Adipocyte (in vitro differentiated cells): ENCODE results near the gene LYPD5.

Source experiments
- DNase-seq: peaks from one replicate; pipeline ENCODE4 v3.0.0-alpha.2; 2015; ENCODE audit warnings: low read depth
- H3K27me3 ChIP-seq: replicated peaks from 2 replicates; pipeline ENCODE4 v1.7.0; 2013; ENCODE audit warnings: mild to moderate bottlenecking, low read length, moderate library complexity; ENCODE audit not compliant: control insufficient read depth, insufficient read depth
- H3K36me3 ChIP-seq: 2 replicates; pipeline ENCODE4 v1.7.0; 2013; ENCODE audit warnings: low read length, mild to moderate bottlenecking, moderate library complexity; ENCODE audit not compliant: control insufficient read depth, insufficient read depth, severe bottlenecking
- H3K4me1 ChIP-seq: 2 replicates; pipeline ENCODE4 v1.7.0; 2013; ENCODE audit warnings: mild to moderate bottlenecking, low read length, moderate library complexity; ENCODE audit not compliant: control insufficient read depth, insufficient read depth
- H3K4me3 ChIP-seq: 2 replicates; pipeline ENCODE4 v1.7.0; 2013; ENCODE audit warnings: mild to moderate bottlenecking, low read length, moderate library complexity
- H3K9ac ChIP-seq: 2 replicates; pipeline ENCODE4 v1.7.0; 2013; ENCODE audit warnings: mild to moderate bottlenecking, low read length, moderate library complexity
- H3K9me3 ChIP-seq: 2 replicates; pipeline ENCODE4 v1.7.0; 2013; ENCODE audit warnings: mild to moderate bottlenecking, low read length, moderate library complexity; ENCODE audit not compliant: control insufficient read depth

The LYPD5 gene

DNA sequence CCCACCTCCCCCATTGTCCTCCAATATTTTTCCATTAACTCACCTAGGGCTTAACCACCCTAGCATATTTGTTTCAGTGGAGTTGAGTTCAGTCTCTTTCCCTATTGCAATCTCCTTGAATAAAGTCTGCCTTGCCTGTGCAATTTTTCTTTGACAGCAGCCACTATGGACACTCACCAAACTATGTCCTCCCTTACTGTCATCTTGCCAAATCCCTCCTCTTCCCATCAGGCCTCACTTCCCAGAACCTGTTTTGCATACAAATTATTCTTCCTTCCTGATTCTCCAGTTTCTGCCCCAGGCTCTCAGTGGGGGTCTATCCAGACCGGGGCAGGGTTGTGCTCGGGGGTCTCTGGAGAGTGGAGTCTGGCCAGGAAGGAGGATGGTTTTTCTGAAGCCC lies 2.2 kb upstream of the LYPD5 start:
- no peak overlapping the region for H3K9ac ChIP-seq
- H3K36me3 ChIP-seq, result no peaks in the 10 kb centered on the region
- DNase-seq, result no peak
- no peaks in the 10 kb centered on the region for H3K9me3 ChIP-seq
- H3K27me3 ChIP-seq, result peaks cover 12% of the 10 kb centered on the region
- H3K4me3 ChIP-seq, result no peak overlapping the region
- H3K4me1 ChIP-seq, result no peaks in the 10 kb centered on the region

DNA sequence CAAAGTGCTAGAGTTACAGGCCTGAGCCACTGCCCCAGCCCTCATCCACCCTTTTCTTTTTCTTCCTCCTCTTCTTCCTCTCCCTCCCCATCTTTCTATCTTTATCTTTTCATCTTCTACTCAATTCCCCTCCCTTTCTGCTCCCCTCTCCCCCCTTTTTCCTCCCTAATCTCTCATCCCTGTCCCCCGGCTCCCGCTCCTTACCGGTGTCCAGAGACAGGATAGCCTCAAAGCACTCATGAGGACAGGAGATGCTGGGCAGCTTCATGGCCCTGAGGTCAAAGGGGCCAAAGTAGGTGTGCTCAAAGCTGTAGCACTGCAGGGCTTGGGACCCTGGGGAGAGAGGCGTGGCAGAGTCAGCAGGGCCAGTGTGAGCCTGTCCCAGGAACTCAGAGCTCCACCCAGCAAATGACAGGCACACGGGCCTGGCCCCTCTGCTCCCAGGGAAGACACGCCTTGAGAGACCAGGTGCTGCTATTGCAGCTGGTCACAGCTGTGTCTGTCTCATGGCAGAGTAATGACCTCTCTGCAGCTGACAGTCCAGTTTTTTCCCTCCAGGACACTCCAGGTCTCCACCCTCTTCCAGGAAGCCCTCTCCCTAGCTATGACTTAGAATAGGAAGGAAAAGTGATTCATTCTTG lies 2.6 kb downstream of the LYPD5 start:
- Histone ChIP-seq H3K4me1 (peaks cover 5% of the 10 kb centered on the region), H3K27me3 (peaks cover 46% of the 10 kb centered on the region)
- no peak for DNase-seq

DNA sequence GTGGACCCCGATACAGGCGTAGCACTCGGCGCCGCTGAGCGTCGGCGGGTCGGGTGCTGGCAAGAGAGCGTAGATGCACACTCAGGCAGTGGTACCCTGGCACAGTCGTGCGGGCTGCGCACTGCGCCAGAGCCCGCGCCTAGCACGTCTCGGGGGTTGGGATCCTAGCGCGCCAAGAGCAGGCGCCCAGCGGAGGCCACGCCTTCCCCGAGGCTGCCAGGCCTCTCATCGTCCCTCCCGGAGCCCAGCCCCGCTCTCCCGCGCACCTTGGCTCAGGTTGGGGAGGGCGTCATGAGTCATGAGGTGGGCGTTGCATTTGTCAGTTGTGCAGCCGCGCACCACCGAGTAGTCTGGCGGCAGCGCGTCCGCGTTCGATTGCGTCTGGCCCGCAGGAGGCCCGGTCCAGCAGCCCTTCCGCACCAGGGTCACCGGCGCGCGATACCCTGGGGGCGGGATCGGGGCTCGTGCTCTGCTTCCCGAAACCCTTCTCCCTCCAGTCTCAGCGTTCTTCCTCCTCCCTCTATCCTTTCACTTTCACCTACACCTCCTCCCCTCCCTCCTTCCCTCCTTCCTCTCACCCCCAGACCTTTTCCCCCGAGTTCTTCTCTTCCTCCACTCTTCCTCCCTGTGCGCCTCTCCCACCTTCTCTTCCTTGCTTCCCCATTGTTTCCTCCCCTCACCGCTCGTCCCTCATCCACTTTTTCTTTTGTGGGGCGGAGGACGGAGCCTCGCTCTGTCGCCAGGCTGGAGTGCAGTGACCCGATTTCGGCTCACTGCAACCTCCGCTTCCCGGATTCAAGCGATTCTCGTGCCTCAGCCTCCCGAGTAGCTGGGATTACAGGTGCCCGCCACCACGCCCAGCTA lies 3.5 kb downstream of the LYPD5 start:
- Histone ChIP-seq H3K4me3 (peak overlapping the region; percentile 81), H3K9me3 (peaks cover 17% of the 10 kb centered on the region), H3K9ac (no peak overlapping the region), H3K4me1 (peaks cover 5% of the 10 kb centered on the region), H3K36me3 (no peaks in the 10 kb centered on the region), H3K27me3 (peaks cover 51% of the 10 kb centered on the region)
- DNase-seq, result peak; percentile 21

More for the DNA sequence above, 2.6 kb downstream of the LYPD5 start:
- Histone ChIP-seq H3K9ac (no peak overlapping the region), H3K4me3 (no peak overlapping the region), H3K36me3 (no peaks in the 10 kb centered on the region), H3K9me3 (peaks cover 17% of the 10 kb centered on the region)

DNA sequence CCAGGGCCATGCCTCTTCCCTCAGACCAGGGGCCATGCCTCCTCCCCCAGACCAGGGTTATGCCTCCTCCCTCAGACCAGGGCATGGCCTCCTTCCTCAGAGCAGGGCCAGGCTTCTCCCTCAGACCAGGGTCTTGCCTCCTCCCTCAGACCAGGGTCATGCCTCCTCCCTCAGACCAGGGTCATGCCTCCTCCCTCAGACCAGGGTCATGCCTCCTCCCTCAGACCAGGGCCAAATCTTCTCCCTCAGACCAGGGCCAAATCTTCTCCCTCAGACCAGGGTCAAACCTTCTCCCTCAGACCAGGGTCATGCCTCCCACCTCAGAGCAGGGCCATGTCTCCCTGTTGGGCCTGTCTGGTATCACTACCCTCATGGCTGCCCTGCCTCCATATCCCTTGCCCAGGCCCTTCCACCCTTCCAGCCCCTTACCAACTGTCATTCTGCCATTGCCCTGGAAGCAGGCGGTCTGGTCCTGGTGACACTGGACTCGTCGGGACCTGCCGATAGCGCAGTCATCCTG lies 4.2 kb downstream of the LYPD5 start:
- H3K9me3 ChIP-seq, result peaks cover 17% of the 10 kb centered on the region
- peak overlapping the region; percentile 81 for H3K4me3 ChIP-seq
- DNase-seq, result no peak
- peaks cover 5% of the 10 kb centered on the region for H3K4me1 ChIP-seq
- no peak overlapping the region for H3K9ac ChIP-seq
- H3K27me3 ChIP-seq, result peaks cover 57% of the 10 kb centered on the region
- H3K36me3 ChIP-seq, result no peaks in the 10 kb centered on the region

DNA sequence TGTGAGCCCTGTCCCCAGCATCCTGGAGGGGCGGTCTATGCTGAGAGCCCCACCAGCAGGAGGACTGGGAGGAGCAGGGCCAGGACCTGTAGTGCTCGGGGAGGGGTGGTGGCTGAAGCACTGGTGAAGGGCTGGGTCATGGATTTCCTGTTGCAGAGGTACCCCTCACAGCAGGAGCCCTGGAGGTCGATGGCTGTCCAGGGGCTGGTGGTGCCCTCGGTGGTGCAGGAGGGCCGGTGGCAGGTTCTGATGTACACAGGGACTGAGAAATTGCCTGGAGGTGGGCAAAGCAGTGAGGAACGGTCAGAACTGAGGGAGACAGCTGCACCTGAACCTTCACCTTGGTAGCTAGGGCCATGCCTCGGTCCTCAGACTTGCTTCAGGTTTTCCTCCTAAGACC lies 4.7 kb downstream of the LYPD5 start:
- H3K4me3 ChIP-seq, result no peak overlapping the region
- H3K9ac ChIP-seq, result no peak overlapping the region
- no peaks in the 10 kb centered on the region for H3K36me3 ChIP-seq
- peaks cover 5% of the 10 kb centered on the region for H3K4me1 ChIP-seq
- no peak for DNase-seq
- H3K9me3 ChIP-seq, result peaks cover 17% of the 10 kb centered on the region
- peaks cover 57% of the 10 kb centered on the region for H3K27me3 ChIP-seq

DNA sequence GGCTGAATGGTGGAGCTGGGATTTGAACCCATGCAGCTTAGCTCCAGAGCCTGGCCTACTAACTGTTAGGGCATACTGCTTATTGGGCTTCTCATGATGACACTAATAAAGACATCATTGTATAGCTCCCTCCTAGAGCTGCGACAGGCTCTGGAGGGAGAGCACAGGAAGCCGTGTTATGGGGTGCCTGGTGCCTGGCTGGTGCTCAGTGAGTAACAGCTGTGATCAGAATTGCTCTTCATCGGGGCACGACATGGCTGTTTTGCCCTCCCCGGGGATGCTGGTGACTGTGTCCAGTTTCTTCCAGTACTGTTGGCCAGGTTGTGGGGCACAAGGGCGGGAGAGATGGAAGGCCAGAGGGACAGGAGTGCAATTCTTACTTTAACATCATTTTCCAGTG lies 5.1 kb downstream of the LYPD5 start:
- H3K27me3 ChIP-seq, result peaks cover 53% of the 10 kb centered on the region
- H3K4me1 ChIP-seq, result peaks cover 5% of the 10 kb centered on the region
- no peak overlapping the region for H3K4me3 ChIP-seq

DNA sequence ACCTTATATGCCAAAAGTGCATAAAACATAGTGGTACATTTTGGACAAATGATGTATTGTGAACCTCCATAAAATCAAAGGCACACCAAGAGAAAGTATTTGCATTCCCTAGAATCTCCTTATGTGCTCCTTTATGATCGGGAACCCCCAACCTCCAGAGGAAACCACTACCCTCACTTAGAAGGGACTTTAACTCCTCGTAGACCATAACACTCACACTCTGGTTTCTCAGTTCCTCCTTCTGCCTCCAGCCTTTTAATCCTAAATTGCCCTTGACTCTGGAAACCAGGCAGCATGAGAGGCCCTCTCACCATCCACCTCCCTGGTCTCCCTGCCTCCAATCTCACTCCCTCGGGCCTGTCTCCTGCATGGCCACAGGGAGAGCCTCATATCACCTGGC lies 11.7 kb downstream of the LYPD5 start:
- H3K9me3 ChIP-seq, result peaks cover 7% of the 10 kb centered on the region
- H3K4me3 ChIP-seq, result no peak overlapping the region
- peaks cover 28% of the 10 kb centered on the region for H3K27me3 ChIP-seq
- H3K36me3 ChIP-seq, result no peaks in the 10 kb centered on the region
- no peak overlapping the region for H3K9ac ChIP-seq
- no peak for DNase-seq
- H3K4me1 ChIP-seq, result no peaks in the 10 kb centered on the region

More for the DNA sequence above, 5.1 kb downstream of the LYPD5 start:
- Histone ChIP-seq H3K36me3 (no peaks in the 10 kb centered on the region), H3K9me3 (peaks cover 17% of the 10 kb centered on the region), H3K9ac (no peak overlapping the region)
- no peak for DNase-seq

DNA sequence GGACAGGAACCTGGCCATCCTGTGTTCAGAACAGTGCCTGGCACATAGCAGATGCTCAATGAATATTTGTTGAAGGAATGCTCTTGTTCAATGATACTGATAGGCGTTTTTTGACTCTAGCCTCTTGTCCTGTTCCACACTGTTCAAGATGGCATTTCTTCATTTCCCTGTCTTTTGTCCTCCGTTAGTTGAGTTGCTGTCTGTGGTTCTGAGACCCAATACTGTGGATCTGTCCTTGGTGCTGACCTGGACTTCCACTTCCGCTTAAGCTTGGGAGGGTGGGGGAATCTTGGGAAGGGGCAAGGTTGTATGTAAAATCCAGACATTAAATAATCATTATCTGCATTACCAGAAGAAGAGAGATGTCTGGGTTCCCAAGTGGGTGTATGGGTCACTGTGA lies 13.2 kb downstream of the LYPD5 start:
- H3K27me3 ChIP-seq, result peaks cover 17% of the 10 kb centered on the region
- DNase-seq, result peak; percentile 71
- no peaks in the 10 kb centered on the region for H3K36me3 ChIP-seq
- H3K4me3 ChIP-seq, result no peak overlapping the region
- no peaks in the 10 kb centered on the region for H3K9me3 ChIP-seq
- H3K9ac ChIP-seq, result no peak overlapping the region
- peaks cover 12% of the 10 kb centered on the region for H3K4me1 ChIP-seq

DNA sequence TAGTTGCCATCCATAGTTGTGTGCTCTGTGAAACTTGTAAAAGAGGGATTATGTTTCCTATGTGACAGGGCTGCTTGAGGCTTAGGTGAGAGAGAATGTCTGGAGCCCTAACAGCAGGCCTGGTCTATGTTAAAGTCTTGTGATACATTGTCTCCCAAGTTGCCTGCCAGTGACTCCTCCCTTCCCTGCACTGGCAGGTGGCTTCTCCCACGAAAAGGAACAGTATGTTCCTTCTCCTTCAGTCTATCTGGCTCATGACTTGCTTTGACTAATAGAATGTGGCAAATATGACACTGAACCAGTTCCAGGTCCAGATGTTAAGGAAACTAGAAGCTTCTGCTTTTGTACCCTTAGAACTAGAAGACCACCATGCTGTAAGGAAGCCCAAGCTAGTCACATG lies 15.6 kb downstream of the LYPD5 start:
- DNase-seq, result no peak
- no peaks in the 10 kb centered on the region for H3K36me3 ChIP-seq

DNA sequence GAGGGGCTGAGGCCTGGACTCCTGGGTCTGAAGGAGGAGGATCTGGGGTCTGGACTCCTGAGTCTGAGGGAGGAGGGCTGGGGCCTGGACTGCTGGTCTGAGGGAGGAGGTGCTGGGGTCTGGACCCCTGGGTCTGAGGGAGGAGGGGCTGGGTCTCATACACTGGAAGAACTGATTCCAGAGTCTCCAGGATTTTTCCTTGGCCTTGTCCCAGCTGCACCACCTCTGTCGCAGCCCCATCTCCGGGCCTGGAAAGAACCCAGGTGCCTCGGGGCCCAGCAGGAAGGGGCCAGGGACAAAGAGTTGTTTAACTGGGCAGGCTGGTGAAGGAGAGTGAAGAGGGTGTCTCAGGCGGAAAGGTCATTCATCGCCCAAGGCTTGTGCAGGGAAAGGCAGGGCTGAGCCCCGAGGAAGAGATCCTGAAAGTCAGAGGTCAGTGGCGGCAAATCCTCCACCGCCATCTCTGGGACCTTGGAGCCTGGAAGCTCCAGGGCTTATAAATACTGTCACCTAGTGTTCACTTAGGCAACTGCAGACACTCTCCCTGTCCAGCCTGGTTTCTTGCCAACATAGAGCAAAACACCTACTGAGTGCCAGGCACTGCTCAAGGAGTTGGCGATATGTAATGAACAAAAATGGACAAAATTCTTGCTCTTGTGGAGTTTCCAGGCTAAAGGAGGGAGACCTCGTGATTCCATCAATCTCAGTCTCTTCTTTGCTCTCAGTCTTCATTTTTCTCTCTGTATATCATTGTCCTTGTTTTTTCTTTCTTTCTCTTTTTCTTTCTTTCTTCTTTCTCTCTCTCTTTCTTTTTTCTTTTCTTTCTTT lies 17.1 kb downstream of the LYPD5 start:
- Histone ChIP-seq H3K4me1 (peaks cover 25% of the 10 kb centered on the region), H3K27me3 (no peaks in the 10 kb centered on the region), H3K9me3 (no peaks in the 10 kb centered on the region), H3K4me3 (no peak overlapping the region), H3K9ac (peak overlapping the region; percentile 32), H3K36me3 (no peaks in the 10 kb centered on the region)
- peak; percentile 90 for DNase-seq

More for the DNA sequence above, 15.6 kb downstream of the LYPD5 start:
- H3K4me1 ChIP-seq, result peaks cover 16% of the 10 kb centered on the region
- H3K9ac ChIP-seq, result no peak overlapping the region
- peaks cover 6% of the 10 kb centered on the region for H3K27me3 ChIP-seq
- H3K9me3 ChIP-seq, result no peaks in the 10 kb centered on the region
- no peak overlapping the region for H3K4me3 ChIP-seq
